Smooth muscle cell (in vitro differentiated cells): ENCODE measurements around the gene WDR62. TPM values are rescaled to one million over a fixed set of nuclear protein-coding genes. Genes with fewer than 3 reads are reported as not detected.

ENCODE experiments used
- DNase-seq: peaks from one replicate; lab custom pipeline; 2025; ENCODE audit not compliant: unreplicated experiment; lab: John Stamatoyannopoulos, UW
- H2AFZ ChIP-seq: fragments of 200-600 bp; sonication (generic); 2 replicates; pipeline ENCODE4 v1.6.0; 2016; ENCODE audit warnings: antibody characterized with exemption, low read depth, mild to moderate bottlenecking
- H3F3A ChIP-seq: fragments of 200-600 bp; sonication (generic); 2 replicates; pipeline ENCODE4 v1.6.0; 2017; ENCODE audit warnings: antibody characterized with exemption, low read depth
- H3K27ac ChIP-seq: fragments of 200-600 bp; sonication (generic); 2 replicates; pipeline ENCODE4 v1.5.1; 2016; ENCODE audit warnings: low read depth, mild to moderate bottlenecking
- H3K27me3 ChIP-seq: fragments of 200-600 bp; sonication (generic); 2 replicates; pipeline ENCODE4 v1.6.1; 2016; ENCODE audit warnings: low read depth, mild to moderate bottlenecking
- H3K36me3 ChIP-seq: fragments of 200-600 bp; sonication (generic); 2 replicates; pipeline ENCODE4 v1.5.1; 2016; ENCODE audit warnings: low read depth
- H3K4me1 ChIP-seq: fragments of 200-600 bp; sonication (generic); 2 replicates; pipeline ENCODE4 v1.5.1; 2016; ENCODE audit warnings: low read depth
- H3K4me2 ChIP-seq: fragments of 200-600 bp; sonication (generic); 2 replicates; pipeline ENCODE4 v1.6.0; 2016; ENCODE audit warnings: mild to moderate bottlenecking
- H3K4me3 ChIP-seq: fragments of 200-600 bp; sonication (generic); 2 replicates; pipeline ENCODE4 v1.5.1; 2016; ENCODE audit warnings: mild to moderate bottlenecking
- H3K79me2 ChIP-seq: fragments of 200-600 bp; sonication (generic); 2 replicates; pipeline ENCODE4 v1.6.0; 2016; ENCODE audit warnings: low read depth, mild to moderate bottlenecking
- H3K9ac ChIP-seq: fragments of 200-600 bp; sonication (generic); 2 replicates; pipeline ENCODE4 v1.6.0; 2016; ENCODE audit warnings: low read depth
- H3K9me3 ChIP-seq: fragments of 200-600 bp; sonication (generic); replicated peaks from 2 replicates; pipeline ENCODE4 v1.5.1; 2016; ENCODE audit warnings: low read depth
- H4K20me1 ChIP-seq: fragments of 200-600 bp; sonication (generic); 2 replicates; pipeline ENCODE4 v1.6.0; 2016; ENCODE audit warnings: low read depth
- CTCF ChIP-seq: fragments of 200-600 bp; sonication (generic); IDR thresholded peaks from 2 replicates; pipeline ENCODE4 v1.5.1; 2017; ENCODE audit warnings: borderline replicate concordance, mild to moderate bottlenecking, antibody characterized with exemption; ENCODE audit not compliant: insufficient read depth, poor library complexity, severe bottlenecking
- WGBS: methylation state at CpG from one replicate; pipeline ENCODE4 v1.1.7; 2016; ENCODE audit warnings: low lambda C conversion rate; 5-methylcytosine and 5-hydroxymethylcytosine counted together
- polyA plus RNA-seq: library from polyadenylated mRNA; unstranded; fragments of >200 nt; fragmentation: Nextera tagmentation; extraction: Ambion mirVana; gene quantifications from 2 replicates; pipeline ENCODE4 v1.2.1, GENCODE V29; 2016
- total RNA-seq: library from RNA; depleted of rRNA; stranded (reverse); fragments of >200 nt; gene quantifications from 2 replicates; pipeline ENCODE4 v1.2.3, GENCODE V29; 2014

The WDR62 gene
- total and polyA plus RNA-seq, 2 experiments from 2014 or later = 1.5 to 4.6 TPM

DNA sequence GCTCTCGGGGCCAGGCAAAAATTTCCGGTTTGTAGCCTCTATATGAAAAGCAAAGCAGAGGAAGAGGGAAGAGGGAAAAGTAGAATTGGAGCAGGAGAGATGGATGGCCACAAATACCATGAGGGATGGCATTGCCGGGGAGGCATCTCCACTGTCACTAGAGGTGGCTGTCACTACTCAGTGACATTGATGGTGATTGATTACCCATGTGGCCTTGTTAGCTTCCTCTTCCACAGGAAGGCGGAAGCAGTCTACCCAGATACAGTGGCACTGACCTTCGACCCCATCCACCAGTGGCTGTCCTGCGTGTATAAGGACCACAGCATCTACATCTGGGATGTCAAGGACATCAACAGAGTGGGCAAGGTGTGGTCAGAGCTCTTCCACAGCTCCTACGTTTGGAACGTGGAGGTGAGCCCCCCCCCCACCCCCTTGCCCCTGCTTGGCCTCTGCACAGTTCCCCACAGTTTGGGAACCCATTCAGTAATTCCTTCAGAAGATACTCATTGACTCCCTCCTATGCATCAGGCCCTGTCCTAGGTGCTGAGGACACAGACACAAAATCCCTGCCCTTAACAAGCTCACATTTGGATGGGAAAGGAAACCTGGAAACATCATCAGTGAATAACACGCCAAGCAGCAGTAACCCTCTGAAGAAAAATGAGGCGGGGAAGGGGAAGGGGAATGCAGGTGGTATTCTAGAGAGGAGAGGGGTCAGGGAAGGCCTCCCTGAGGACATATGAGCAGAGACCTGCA lies 18.6 kb downstream of the WDR62 start:
- Histone ChIP-seq H3K27ac (no peak overlapping the region), H3K9ac (no peak overlapping the region), H3K27me3 (no peaks in the 10 kb centered on the region), H3K9me3 (no peaks in the 10 kb centered on the region), H3K36me3 (no peaks in the 10 kb centered on the region), H3K4me1 (no peaks in the 10 kb centered on the region), H3K79me2 (no peaks in the 10 kb centered on the region), H3F3A (no peaks in the 10 kb centered on the region), H3K4me2 (no peak overlapping the region), H4K20me1 (no peaks in the 10 kb centered on the region), H2AFZ (no peak overlapping the region), H3K4me3 (no peak overlapping the region)
- WGBS = 90% methylated on average over 10 of the region's 10 CpGs
- no peak for TF ChIP-seq CTCF
- no peak for DNase-seq

- Histone ChIP-seq H3K27ac (no peak overlapping the region), H3K4me3 (no peak overlapping the region), H3K4me1 (no peaks in the 10 kb centered on the region), H3K79me2 (no peaks in the 10 kb centered on the region), H3K4me2 (no peak overlapping the region), H2AFZ (no peak overlapping the region), H4K20me1 (no peaks in the 10 kb centered on the region), H3K9ac (no peak overlapping the region), H3K36me3 (no peaks in the 10 kb centered on the region), H3K27me3 (no peaks in the 10 kb centered on the region), H3F3A (no peaks in the 10 kb centered on the region), H3K9me3 (no peaks in the 10 kb centered on the region)
- TF ChIP-seq CTCF = no peak
- WGBS = 99% methylated on average over 3 of the region's 3 CpGs
- no peak for DNase-seq
Observed at GRCh38 chr19:36079389-36079945, 24.8 kb downstream of the WDR62 start.

DNA sequence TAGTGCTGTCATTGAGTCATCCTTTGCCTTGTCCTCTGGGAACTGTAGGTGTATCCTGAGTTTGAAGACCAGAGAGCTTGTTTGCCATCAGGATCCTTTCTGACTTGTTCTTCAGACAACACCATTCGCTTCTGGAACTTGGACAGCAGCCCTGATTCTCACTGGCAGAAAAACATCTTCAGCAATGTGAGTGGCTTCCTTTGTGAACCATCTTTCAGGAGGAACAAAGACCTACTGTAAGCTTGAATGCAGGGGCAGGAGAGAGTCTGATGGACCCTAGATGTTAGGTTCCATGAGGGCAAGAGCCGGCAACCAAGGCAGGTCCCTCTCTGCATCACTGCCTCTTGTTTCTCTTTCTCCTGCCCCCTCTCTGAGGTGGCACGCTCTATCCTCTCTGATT lies 26.7 kb downstream of the WDR62 start:
- H3K27ac ChIP-seq = no peak overlapping the region
- H3K27me3 ChIP-seq = no peaks in the 10 kb centered on the region
- no peak for DNase-seq
- WGBS = 100% methylated on average over 3 of the region's 3 CpGs
- no peak for TF ChIP-seq CTCF
- H3K36me3 ChIP-seq = no peaks in the 10 kb centered on the region
- no peaks in the 10 kb centered on the region for H3K4me1 ChIP-seq
- H3K79me2 ChIP-seq = no peaks in the 10 kb centered on the region
- no peak overlapping the region for H3K9ac ChIP-seq
- no peak overlapping the region for H2AFZ ChIP-seq
- H3K4me2 ChIP-seq = no peak overlapping the region
- H4K20me1 ChIP-seq = no peaks in the 10 kb centered on the region
- H3K9me3 ChIP-seq = no peaks in the 10 kb centered on the region
- no peak overlapping the region for H3K4me3 ChIP-seq
- H3F3A ChIP-seq = no peaks in the 10 kb centered on the region

GRCh38 chr19:36081894-36082293 lies 27.2 kb downstream of the WDR62 start:
- Histone ChIP-seq H3K4me1 (no peaks in the 10 kb centered on the region), H4K20me1 (no peaks in the 10 kb centered on the region)
- DNase-seq = no peak

More at GRCh38 chr19:36081894-36082293, 27.2 kb downstream of the WDR62 start:
- no peak for TF ChIP-seq CTCF
- Histone ChIP-seq H3K4me3 (no peak overlapping the region), H2AFZ (no peak overlapping the region), H3K27me3 (no peaks in the 10 kb centered on the region), H3K79me2 (no peaks in the 10 kb centered on the region), H3K27ac (no peak overlapping the region), H3K9me3 (no peaks in the 10 kb centered on the region), H3K4me2 (no peak overlapping the region), H3K36me3 (no peaks in the 10 kb centered on the region), H3K9ac (no peak overlapping the region), H3F3A (no peaks in the 10 kb centered on the region)
- 98% methylated on average over 7 of the region's 7 CpGs for WGBS
